GM21619 (cell line): Measurements from ENCODE around the gene DPH6.
"Not testable (repeated sequence)": the region's sequence is repeated elsewhere in the genome, so short reads cannot be mapped to it uniquely, and the experiment has no call there.

Experiments
- ATAC-seq: cut with Tn5 transposase; IDR thresholded peaks from one replicate; pipeline ENCODE4 v1.9.1; 2021; ENCODE audit not compliant: unreplicated experiment

DPH6 gene, protein sequence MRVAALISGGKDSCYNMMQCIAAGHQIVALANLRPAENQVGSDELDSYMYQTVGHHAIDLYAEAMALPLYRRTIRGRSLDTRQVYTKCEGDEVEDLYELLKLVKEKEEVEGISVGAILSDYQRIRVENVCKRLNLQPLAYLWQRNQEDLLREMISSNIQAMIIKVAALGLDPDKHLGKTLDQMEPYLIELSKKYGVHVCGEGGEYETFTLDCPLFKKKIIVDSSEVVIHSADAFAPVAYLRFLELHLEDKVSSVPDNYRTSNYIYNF

DNA sequence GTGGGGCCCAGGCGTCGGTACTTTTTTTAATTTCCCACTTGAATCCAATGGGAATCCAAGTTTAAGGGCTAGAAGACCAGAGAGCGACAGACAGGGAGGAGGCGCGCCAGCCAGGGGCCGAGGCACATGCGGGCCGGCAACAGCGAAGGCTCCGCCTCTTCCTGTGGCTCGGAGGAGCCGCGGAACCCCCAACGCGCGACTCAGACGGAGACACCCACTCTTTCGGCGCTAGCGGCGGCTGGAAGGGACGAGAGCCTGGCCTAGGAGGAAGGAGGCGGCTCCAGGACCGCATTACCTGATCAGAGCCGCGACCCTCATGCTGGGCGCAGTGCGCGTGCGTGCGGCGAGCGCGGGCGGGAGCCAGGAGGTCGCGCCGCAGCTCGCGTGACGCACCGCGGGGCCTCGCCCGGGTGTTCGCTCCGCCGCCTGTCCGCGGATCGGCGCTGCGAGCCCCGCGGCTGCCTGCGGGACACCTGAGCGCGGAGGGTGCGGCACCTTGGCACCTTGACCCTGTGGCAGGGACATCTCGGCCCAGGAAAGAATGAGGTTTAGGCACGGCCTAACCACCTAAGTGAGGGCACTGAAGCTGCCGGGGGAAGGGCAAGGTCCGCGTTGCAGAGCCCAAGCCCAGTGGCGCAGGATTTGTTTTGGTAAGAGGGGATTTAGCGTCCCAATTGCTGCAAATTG, at the start of gene DPH6:
Gene DPH6 (minus strand): TSS at position 342 of the 687 bp plus-strand sequence. CDS start 24 bp downstream, at position 318.
- peak; percentile 89 for ATAC-seq

DNA sequence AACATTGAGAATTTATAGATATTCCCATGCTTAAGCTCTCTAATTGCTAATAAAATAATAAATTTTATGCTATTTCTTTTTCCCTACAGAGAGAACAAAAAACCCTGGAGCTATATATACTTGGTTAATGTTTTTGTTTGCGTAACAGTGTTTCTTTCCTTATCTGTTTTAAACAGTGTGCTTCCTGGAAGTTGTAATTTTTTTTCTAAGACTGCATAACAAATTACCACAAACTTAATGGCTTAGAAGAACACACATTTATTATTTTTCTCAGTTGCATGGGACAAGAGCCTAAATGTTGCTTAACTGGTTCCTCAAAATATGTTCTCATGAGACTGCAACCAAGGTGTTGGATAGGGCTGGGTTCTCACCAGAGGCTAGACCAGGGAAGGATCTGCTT, 49.7 kb upstream of the DPH6 start:
- ATAC-seq = no peak

GRCh38 chr15:35591987-35592386, 46.0 kb upstream of the DPH6 start:
- ATAC-seq = not testable (repeated sequence)

DNA sequence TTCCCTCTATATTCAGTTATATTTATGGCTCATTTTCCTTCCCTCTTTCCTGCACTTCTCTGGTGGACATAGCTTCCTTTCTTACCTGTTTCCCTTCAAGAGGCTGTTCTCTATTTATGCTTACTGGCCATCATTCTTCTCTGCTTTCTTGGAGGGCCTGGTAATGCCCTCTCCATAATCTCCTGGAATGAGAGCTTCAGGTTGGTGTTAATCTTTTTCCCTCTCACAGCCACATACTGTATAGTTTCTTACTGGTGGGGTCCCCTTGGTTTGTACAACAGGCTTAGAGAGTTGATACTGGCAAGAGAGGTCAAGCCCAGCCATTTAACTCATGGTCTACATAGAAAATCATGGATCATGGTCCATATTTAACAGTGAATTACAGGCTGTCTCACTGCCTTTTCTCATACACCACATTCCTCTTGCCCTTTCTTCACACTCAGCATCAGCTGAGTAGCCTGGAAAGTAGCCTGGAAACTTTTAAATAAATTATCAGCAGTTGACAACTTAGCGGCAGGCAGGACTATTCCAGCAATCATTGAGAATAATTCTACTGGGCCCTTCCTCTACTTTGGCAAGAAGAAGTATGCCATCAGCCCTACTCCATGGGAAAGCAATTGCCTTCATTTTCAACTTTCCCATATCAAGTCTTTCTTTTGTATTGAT, 38.0 kb upstream of the DPH6 start:
- no peak for ATAC-seq

- no peak for ATAC-seq
These were observed 34.6 kb upstream of the DPH6 start for GRCh38 chr15:35580606-35581005.

DNA sequence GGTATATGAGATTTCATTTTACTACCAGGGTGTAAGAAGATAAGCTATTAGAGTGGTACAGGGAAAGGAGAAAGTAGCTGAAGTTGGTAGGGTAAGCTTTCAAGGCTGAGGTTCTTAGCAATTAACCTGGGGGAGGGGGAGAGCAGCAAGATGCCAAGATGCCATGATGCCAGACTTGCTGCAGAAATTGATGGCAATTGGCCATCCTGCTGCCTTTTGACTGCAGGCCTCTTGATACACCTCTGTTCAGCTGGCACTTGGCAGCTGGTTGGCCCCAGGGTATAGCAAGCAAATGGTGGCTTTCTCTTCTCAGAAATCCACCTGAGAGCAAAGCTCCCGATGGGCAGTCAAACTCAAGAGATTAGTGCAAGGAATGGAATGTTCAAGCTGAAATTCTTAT, 21.4 kb upstream of the DPH6 start:
- ATAC-seq = no peak

DNA sequence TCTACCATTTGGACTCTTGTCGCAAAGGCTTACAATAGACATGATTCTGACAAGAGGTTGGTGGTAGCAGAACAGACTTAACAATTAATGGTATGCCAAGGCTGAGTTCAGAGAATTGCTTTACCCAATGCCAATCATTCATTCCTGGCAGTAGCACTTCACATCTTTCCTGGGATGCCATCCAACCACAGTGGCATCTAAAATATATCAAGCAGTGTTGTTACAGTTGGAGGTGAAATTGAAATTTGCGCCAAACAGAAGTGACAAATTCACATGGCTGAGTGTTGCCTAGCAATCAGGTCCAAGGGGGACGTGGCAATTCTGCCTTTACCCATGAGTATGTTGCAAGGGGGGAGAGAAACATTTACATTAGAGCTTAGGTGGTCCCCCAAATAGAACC, 21.0 kb upstream of the DPH6 start:
- ATAC-seq = no peak

DNA sequence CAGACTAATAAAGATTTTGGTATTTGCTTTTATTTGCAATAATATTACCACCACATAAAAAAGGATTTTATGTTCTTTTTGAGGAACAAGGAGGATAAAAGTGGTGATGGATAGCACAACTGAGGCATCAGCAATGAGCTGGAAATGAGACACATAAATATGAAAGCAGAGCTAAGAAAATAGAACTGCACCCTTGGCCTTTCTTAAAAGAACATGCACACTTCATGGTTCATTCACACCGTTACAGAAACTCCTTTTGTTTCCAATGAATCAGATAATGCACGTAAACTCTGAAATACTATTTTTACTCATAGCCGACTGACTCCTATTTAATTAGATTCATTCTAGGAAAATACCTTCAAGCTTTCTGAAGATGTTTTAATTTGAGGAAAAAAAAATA, 19.9 kb upstream of the DPH6 start:
- ATAC-seq = no peak

- no peak for ATAC-seq
These were observed 16.7 kb upstream of the DPH6 start for GRCh38 chr15:35562641-35563040.

GRCh38 chr15:35561308-35561707, 15.3 kb upstream of the DPH6 start:
- no peak for ATAC-seq

DNA sequence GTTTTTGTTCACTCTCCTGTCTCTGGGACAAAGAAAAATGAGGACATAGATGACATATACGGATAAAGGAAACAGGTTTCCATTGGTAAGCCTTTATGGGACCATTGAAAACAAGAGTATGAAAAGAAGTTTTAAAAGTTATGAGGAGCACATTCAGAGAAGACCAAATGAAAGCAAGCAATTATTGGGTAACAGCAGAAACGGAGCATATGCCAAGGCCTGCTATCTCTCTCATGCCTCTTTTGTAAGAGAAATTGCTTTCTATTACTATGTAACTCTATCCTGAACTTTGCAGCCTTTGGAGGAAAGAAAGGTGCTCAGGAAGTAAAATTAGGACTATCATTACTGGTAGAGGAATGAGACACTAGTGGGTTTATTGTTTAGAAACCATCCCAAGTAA, 14.9 kb upstream of the DPH6 start:
- ATAC-seq = no peak

GRCh38 chr15:35560258-35560657, 14.3 kb upstream of the DPH6 start:
- no peak for ATAC-seq

DNA sequence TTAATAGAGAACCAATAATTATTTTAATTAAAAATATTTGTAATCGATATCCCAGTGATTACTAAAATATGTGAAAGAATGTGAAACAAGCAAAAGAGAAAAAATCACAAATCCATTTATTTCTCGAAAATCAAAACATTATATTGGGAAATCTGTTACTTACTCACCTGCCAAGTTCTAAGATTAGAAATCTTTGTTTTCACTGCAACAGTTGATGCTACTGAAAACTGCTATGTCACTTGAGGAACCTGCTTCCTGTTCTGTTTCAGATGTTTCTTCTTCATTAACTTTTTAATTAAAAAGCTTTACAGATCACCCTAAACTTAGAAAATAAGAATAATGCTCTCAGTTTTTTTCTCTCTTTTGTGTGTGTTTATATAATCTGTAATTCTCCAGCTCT, 13.7 kb upstream of the DPH6 start:
- ATAC-seq = no peak

GRCh38 chr15:35557544-35557943, 11.6 kb upstream of the DPH6 start:
- ATAC-seq = no peak

- ATAC-seq = no peak
These were observed 11.0 kb upstream of the DPH6 start for GRCh38 chr15:35557012-35557411.

GRCh38 chr15:35555244-35555643, 9.3 kb upstream of the DPH6 start:
- ATAC-seq = no peak

DNA sequence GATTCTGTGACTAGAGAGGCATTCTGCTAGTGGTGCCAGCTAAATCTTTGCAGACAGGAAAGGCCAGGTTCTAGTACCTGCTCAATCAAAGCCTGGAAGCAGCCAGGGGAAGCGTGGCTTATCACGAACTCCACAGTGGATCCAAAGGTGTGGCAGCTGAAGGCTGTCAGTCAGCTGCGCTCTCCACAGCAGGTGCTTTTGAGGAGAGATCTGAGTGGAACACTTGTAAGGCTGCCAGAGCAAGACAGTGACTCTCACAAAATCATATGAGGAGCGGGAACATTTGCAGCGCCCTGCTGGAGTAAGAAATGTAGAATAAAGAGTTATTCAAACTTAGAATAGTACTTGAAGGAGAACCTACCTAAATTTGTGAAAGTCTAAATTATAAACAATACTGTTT, 5.0 kb upstream of the DPH6 start:
- ATAC-seq = no peak

DNA sequence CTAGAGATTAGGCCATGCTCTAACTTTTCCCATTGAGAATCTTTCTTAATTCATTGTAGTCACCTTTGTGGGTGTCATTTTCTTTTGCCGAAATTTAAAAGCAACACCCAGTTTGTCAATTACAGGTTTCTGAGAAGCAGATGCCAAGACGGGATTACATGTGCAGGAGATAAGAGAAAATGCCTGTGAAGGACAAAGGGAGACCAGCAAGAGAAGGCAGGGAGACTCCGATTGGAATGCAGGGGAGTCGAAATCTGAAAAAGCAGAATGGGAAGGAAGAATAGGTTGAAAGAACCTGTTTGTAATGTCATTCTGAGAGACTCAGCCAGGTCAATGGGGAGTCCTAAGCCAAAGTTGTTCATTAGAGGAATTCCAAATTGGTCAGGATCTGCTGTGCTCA, 3.6 kb upstream of the DPH6 start:
- no peak for ATAC-seq

DNA sequence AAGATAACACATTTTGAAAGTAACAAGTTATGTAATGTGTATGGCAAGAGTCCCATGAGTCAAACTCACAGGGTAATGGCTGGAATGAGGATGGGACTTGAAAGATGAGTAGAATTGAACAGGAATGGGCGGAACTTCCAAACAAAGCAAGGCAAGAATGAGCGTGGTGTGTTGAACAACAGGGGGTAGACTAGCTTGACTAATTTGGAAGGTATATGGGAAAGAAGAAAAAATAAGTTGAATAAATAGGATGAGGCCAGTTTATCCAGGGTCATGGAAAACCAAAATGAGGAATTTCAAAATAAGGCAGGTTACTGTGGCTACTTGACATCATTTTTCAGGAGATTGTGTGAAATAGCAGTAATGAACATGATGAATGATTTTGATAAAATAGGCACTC, 2.5 kb upstream of the DPH6 start:
- no peak for ATAC-seq

GRCh38 chr15:35547775-35548364, 1.9 kb upstream of the DPH6 start:
- ATAC-seq = no peak

GRCh38 chr15:35546511-35547381, 781 bp upstream of the DPH6 start:
- ATAC-seq = no peak
